Endothelial cell of umbilical vein (primary cell): ENCODE results near the gene CDC7. TPM values are rescaled to one million over a fixed set of nuclear protein-coding genes. Genes with fewer than 3 reads are reported as not detected.

ENCODE experiments used
- BruUV-seq: library from RNA; stranded (reverse); fragments of 400-500 nt; replicated peaks from 2 replicates; lab custom pipeline; 2021; lab: Mats Ljungman, UMichigan
- CTCF ChIA-PET: fragments of 300-600, 350-600 bp; sonication (Branson Sonifier 250); formaldehyde crosslinking; loops from one replicate; lab custom pipeline; 2021; ENCODE audit warnings: antibody characterized with exemption, inconsistent platforms; lab: Charles Lee
- POLR2A ChIA-PET: fragments of 300-600, 350-600 bp; sonication (Branson Sonifier 250); formaldehyde crosslinking; loops from one replicate; lab custom pipeline; 2021; ENCODE audit warnings: antibody characterized with exemption, inconsistent platforms; lab: Charles Lee
- DNase-seq: peaks from one replicate; pipeline ENCODE4 v3.0.0-alpha.2; 2011; ENCODE audit warnings: low read depth, low spot score
- FAIRE-seq: peaks from 2 replicates; lab custom pipeline; 2011; peaks lifted over from hg19 to GRCh38; lab: Jason Lieb, UNC
- H2AFZ ChIP-seq: 2 replicates; pipeline ENCODE4 v1.6.0; 2012; ENCODE audit warnings: low read depth, low read length, control low read depth, inconsistent platforms
- H3K27ac ChIP-seq: 2 replicates; pipeline ENCODE4 v1.5.1; 2011; ENCODE audit warnings: low read depth, mild to moderate bottlenecking, control low read depth, low read length, moderate library complexity; ENCODE audit not compliant: insufficient read depth
- H3K27me3 ChIP-seq, 2 experiments: 2 replicates each; pipeline versions ENCODE4 v1.6.0 to v1.6.1; 2011; ENCODE audit warnings: low read length in 2 of 2, mixed read lengths in 1 of 2; ENCODE audit not compliant: control insufficient read depth in 2 of 2, insufficient read depth in 2 of 2
- H3K36me3 ChIP-seq, 2 experiments: 2 replicates in 1 of 2; 3 replicates in 1 of 2; pipeline ENCODE4 v1.5.1; 2011; ENCODE audit warnings: low read length in 2 of 2, mild to moderate bottlenecking in 1 of 2, moderate library complexity in 1 of 2; ENCODE audit not compliant: control insufficient read depth in 2 of 2, insufficient read depth in 2 of 2; ENCODE audit errors: extremely low read depth in 1 of 2
- H3K4me1 ChIP-seq: 3 replicates; pipeline ENCODE4 v1.5.1; 2011; ENCODE audit warnings: mild to moderate bottlenecking, low read length; ENCODE audit not compliant: control insufficient read depth, insufficient read depth; ENCODE audit errors: extremely low read depth
- H3K4me2 ChIP-seq: 2 replicates; pipeline ENCODE4 v1.6.1; 2011; ENCODE audit warnings: low read length, control low read depth, mixed read lengths; ENCODE audit not compliant: insufficient read depth
- H3K4me3 ChIP-seq, 3 experiments: fragments of 200-600 bp in 1 of 3; sonication (generic), shearing (Covaris generic) in 1 of 3; replicated peaks in 1 of 3; 2 replicates each; pipeline ENCODE4 v1.5.1; 2011 to 2016; ENCODE audit warnings: control low read depth in 3 of 3, low read length in 3 of 3, mild to moderate bottlenecking in 2 of 3, inconsistent platforms in 1 of 3, low read depth in 1 of 3, moderate library complexity in 1 of 3; ENCODE audit not compliant: insufficient read depth in 1 of 3
- H3K79me2 ChIP-seq: 2 replicates; pipeline ENCODE4 v1.6.0; 2012; ENCODE audit warnings: low read length, inconsistent platforms; ENCODE audit not compliant: control insufficient read depth, insufficient read depth
- H3K9ac ChIP-seq: replicated peaks from 2 replicates; pipeline ENCODE3; 2011; ENCODE audit warnings: low read length, control low read depth; ENCODE audit not compliant: insufficient read depth; ENCODE audit errors: extremely low read depth
- H3K9me1 ChIP-seq: replicated peaks from 3 replicates; pipeline ENCODE4 v1.6.0; 2011; ENCODE audit warnings: mild to moderate bottlenecking, low read length; ENCODE audit not compliant: control insufficient read depth, insufficient read depth; ENCODE audit errors: extremely low read depth
- H3K9me3 ChIP-seq: replicated peaks from 2 replicates; pipeline ENCODE4 v1.5.1; 2012; ENCODE audit warnings: low read length, inconsistent platforms; ENCODE audit not compliant: control insufficient read depth, insufficient read depth
- H4K20me1 ChIP-seq: replicated peaks from 2 replicates; pipeline ENCODE3; 2011; ENCODE audit warnings: mild to moderate bottlenecking, low read length; ENCODE audit not compliant: control insufficient read depth, insufficient read depth; ENCODE audit errors: extremely low read depth
- CTCF ChIP-seq, 2 donors: IDR thresholded peaks; 1 replicate in 1 of 2; 2 replicates in 1 of 2; pipeline ENCODE4 v1.5.1; 2011; ENCODE audit warnings: low read length in 2 of 2, mild to moderate bottlenecking in 2 of 2, moderate library complexity in 2 of 2, control low read depth in 1 of 2, inconsistent platforms in 1 of 2, low read depth in 1 of 2; ENCODE audit not compliant: insufficient read depth in 1 of 2; ENCODE audit errors: extremely low read depth in 1 of 2
- EZH2 ChIP-seq: IDR thresholded peaks from 2 replicates; pipeline ENCODE4 v1.6.1; 2012; ENCODE audit warnings: borderline replicate concordance, low read depth, mild to moderate bottlenecking, moderate library complexity, low read length, inconsistent platforms; ENCODE audit not compliant: severe bottlenecking
- FOS ChIP-seq: IDR thresholded peaks from 2 replicates; pipeline ENCODE4 v1.6.1; 2011; ENCODE audit warnings: mild to moderate bottlenecking, low read length, moderate library complexity, borderline replicate concordance; ENCODE audit not compliant: insufficient read depth
- GATA2 ChIP-seq: IDR thresholded peaks from 2 replicates; pipeline ENCODE4 v1.7.0; 2011; ENCODE audit warnings: low read depth, mild to moderate bottlenecking, moderate library complexity, mixed read lengths, low read length; ENCODE audit not compliant: insufficient read length, insufficient read depth
- JUN ChIP-seq: IDR thresholded peaks from 2 replicates; pipeline ENCODE4 v1.6.1; 2011; ENCODE audit warnings: borderline replicate concordance, low read depth; ENCODE audit not compliant: insufficient read length, insufficient read depth
- MAX ChIP-seq: IDR thresholded peaks from 2 replicates; pipeline ENCODE4 v1.6.1; 2011; ENCODE audit not compliant: insufficient read depth, insufficient read length
- MYC ChIP-seq: IDR thresholded peaks from one replicate; pipeline ENCODE4 v1.6.1; 2011; ENCODE audit warnings: mild to moderate bottlenecking, low read depth, low read length
- POLR2A ChIP-seq: IDR thresholded peaks from 2 replicates; pipeline ENCODE4 v1.6.1; 2012; ENCODE audit warnings: low read depth, mild to moderate bottlenecking, control low read depth, low read length
- POLR2AphosphoS5 ChIP-seq: IDR thresholded peaks from 2 replicates; pipeline ENCODE4 v1.6.1; 2012; ENCODE audit warnings: low read depth, mild to moderate bottlenecking, control low read depth, low read length, moderate library complexity; ENCODE audit not compliant: insufficient read depth
- dilution Hi-C: fragments of 300-500 bp; cut with MboI; formaldehyde crosslinking; loops from one replicate; pipeline ENCODE4 v1.15.0; 2019; ENCODE audit warnings: low sequenced_read_pairs; ENCODE audit not compliant: extremely low pct_ligation_motif_present
- intact Hi-C: fragments of 100-400 bp; cut with micrococcal nuclease; formaldehyde crosslinking; loops from one replicate; pipeline ENCODE4 v1.10.0; 2022
- polyA plus RNA-seq, 4 experiments: library from polyadenylated mRNA; depleted of rRNA in 3 of 4; stranded (reverse) in 3 of 4; unstranded in 1 of 4; fragments of >200 nt; gene quantifications; 2 replicates each; pipeline versions ENCODE4 v1.2.1 to v1.2.3, GENCODE V29; 2011 to 2012; ENCODE audit warnings: missing spikeins in 1 of 4
- total RNA-seq: library from RNA; stranded (reverse); gene quantifications from 2 replicates; pipeline ENCODE4 v1.2.3, GENCODE V29; 2021

The CDC7 gene
- total and polyA plus RNA-seq, 2 donors (not counting 3 experiments of a cell fraction or from before 2014, with no cell fraction given) = 3.9 to 11.7 TPM

- ChIA-PET POLR2A (no interaction called here), CTCF (interaction anchor here (1.0 to 1.1 kb wide), 3 partner anchors 346 to 753 kb away, joined by 3 to 4 read pairs (median 3); partner anchors contain the start of gene TGFBR3)
- no peak overlapping the region for H2AFZ ChIP-seq
- no peak overlapping the region for H3K4me2 ChIP-seq
- dilution Hi-C loops (no loop called here), intact Hi-C loops (no loop called here)
- H3K79me2 ChIP-seq = no peaks in the 10 kb centered on the region
- H3K9me1 ChIP-seq = no peaks in the 10 kb centered on the region
- FAIRE-seq (no peak), DNase-seq (no peak)
- BruUV-seq = no TSS peak
- H3K9me3 ChIP-seq = no peaks in the 10 kb centered on the region
- TF ChIP-seq CTCF (IDR thresholded peaks at IDR 0.05; ENCODE audit: extremely low read depth in 1 of 2, insufficient read depth in 1 of 2, low read depth in 1 of 2, low read length in 2 of 2) (no peak), FOS (no peak), POLR2A (no peak), EZH2 (no peak), GATA2 (no peak), POLR2AphosphoS5 (no peak), JUN (no peak), MYC (no peak), MAX (no peak)
- no peak overlapping the region for H3K9ac ChIP-seq
- peaks cover 0 to 6% of the 10 kb centered on the region in 2 experiments for H3K27me3 ChIP-seq
- no peaks in the 10 kb centered on the region for H3K36me3 ChIP-seq
- no peaks in the 10 kb centered on the region for H3K4me1 ChIP-seq
- H3K27ac ChIP-seq = no peak overlapping the region
- no peak overlapping the region for H3K4me3 ChIP-seq
- H4K20me1 ChIP-seq = no peaks in the 10 kb centered on the region
These were observed 37.3 kb downstream of the CDC7 start for GRCh38 chr1:91537987-91538304.
